Measurements from ENCODE around the gene PGLYRP2.

DNA sequence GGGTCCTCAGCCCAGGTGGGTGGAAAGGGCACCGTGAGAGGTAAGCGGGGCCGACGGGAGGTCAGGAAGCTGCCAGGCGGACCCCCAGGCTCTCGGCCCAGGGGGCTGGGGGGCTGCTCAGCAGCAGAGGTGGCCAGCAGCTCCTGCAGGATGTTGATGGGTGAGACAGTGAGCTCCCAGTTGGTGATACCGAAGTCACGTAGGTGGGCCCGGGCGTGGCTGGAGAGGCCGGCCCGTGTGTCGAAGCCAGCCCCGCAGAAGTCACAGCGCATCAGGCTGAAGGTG, 42.5 kb downstream of the PGLYRP2 start:
- TF ChIP-seq FOXK2 (IDR thresholded peaks at IDR 0.05) = no peak
- no peak for TF ChIP-seq LEF1 (IDR thresholded peaks at IDR 0.05; ENCODE audit: borderline replicate concordance)
- no peak for TF ChIP-seq SP1 (IDR thresholded peaks at IDR 0.05)
- no peak for TF ChIP-seq SUZ12 (IDR thresholded peaks at IDR 0.05)
- TF ChIP-seq FOXA1 (IDR thresholded peaks at IDR 0.05) = no peak
- no peak for TF ChIP-seq ARNT (IDR thresholded peaks at IDR 0.05)
- no peak for TF ChIP-seq BHLHE40 (IDR thresholded peaks at IDR 0.05; ENCODE audit: borderline replicate concordance)
- no peak for TF ChIP-seq ZNF384 (IDR thresholded peaks at IDR 0.05)
- no peak for TF ChIP-seq TARDBP (IDR thresholded peaks at IDR 0.05)
- no peak for TF ChIP-seq CTBP1 (IDR thresholded peaks at IDR 0.05; ENCODE audit: borderline replicate concordance)

Measured in HEK293T (cell line).